T47D (cell line): ENCODE data around the gene MOB1B.
A peak's percentile ranks its signal among the peaks of the same experiment; 100 is the strongest.

Experiments used
- DNase-seq, 2 experiments: peaks; one replicate each; pipeline versions ENCODE4 v3.0.0 to v3.0.0-alpha.2; 2011 to 2012; ENCODE audit warnings: low read depth in 1 of 2, low spot score in 1 of 2
- JUND ChIP-seq: IDR thresholded peaks from 2 replicates; pipeline ENCODE4 v1.6.1; 2012; ENCODE audit warnings: low read depth
- in situ Hi-C: cut with HindIII; loops from 2 replicates; pipeline ENCODE4 v1.10.0; 2016; ENCODE audit warnings: low sequenced_read_pairs, low pct_unique_long_range_greater_than_20kb

MOB1B gene

GRCh38 chr4:70920592-70920991 lies 18.4 kb downstream of the MOB1B start:
- in situ Hi-C loops, result no loop called here
- no peak for TF ChIP-seq JUND
- no peak for DNase-seq

GRCh38 chr4:70925418-70925817 lies 23.2 kb downstream of the MOB1B start:
- TF ChIP-seq JUND, result no peak
- peak in 1 of 2 experiments; percentile 14 for DNase-seq
- in situ Hi-C loops, result no loop called here

- TF ChIP-seq JUND, result no peak
- in situ Hi-C loops, result no loop called here
- no peak for DNase-seq
These were observed 23.9 kb downstream of the MOB1B start for GRCh38 chr4:70925899-70926635.

- no peak for TF ChIP-seq JUND
- in situ Hi-C loops, result no loop called here
- DNase-seq, result no peak
These were observed 25.5 kb downstream of the MOB1B start for GRCh38 chr4:70927502-70928137.

- in situ Hi-C loops, result no loop called here
- no peak for DNase-seq
- TF ChIP-seq JUND, result no peak
These were observed 28.5 kb downstream of the MOB1B start for GRCh38 chr4:70930530-70931256.

GRCh38 chr4:70931347-70931746 lies 29.2 kb downstream of the MOB1B start:
- TF ChIP-seq JUND, result no peak
- DNase-seq, result no peak
- in situ Hi-C loops, result no loop called here

GRCh38 chr4:70932984-70933383 lies 30.8 kb downstream of the MOB1B start:
- TF ChIP-seq JUND, result no peak
- DNase-seq, result no peak
- in situ Hi-C loops, result no loop called here

- in situ Hi-C loops, result no loop called here
- DNase-seq, result no peak
- TF ChIP-seq JUND, result no peak
These were observed 33.0 kb downstream of the MOB1B start for GRCh38 chr4:70935038-70935695.

- in situ Hi-C loops, result no loop called here
- no peak for DNase-seq
- no peak for TF ChIP-seq JUND
These were observed 34.1 kb downstream of the MOB1B start for GRCh38 chr4:70936200-70936787.

- in situ Hi-C loops, result no loop called here
- no peak for DNase-seq
- no peak for TF ChIP-seq JUND
These were observed 35.9 kb downstream of the MOB1B start for GRCh38 chr4:70938086-70938485.

GRCh38 chr4:70940134-70940533 lies 38.0 kb downstream of the MOB1B start:
- in situ Hi-C loops, result no loop called here
- no peak for DNase-seq
- TF ChIP-seq JUND, result no peak

- no peak for DNase-seq
- in situ Hi-C loops, result no loop called here
- no peak for TF ChIP-seq JUND
These were observed 40.9 kb downstream of the MOB1B start for GRCh38 chr4:70943114-70943513.
